ENCODE measurements around the gene ELAVL4. TPM values are rescaled to one million over a fixed set of nuclear protein-coding genes. Genes with fewer than 3 reads are reported as not detected.

ELAVL4 gene
- total RNA-seq, 1 donor from 2014 or later, result 0.12 TPM

- intact Hi-C loops (cut with DNase I), result no loop called here
- DNase-seq, result no peak
- no peak overlapping the region for H3K4me3 ChIP-seq
- peak; percentile 27 for ATAC-seq
- H3K27ac ChIP-seq, result no peak overlapping the region
- H3K9me3 ChIP-seq, result no peaks in the 10 kb centered on the region
- H3K27me3 ChIP-seq, result no peaks in the 10 kb centered on the region
- no peaks in the 10 kb centered on the region for H3K36me3 ChIP-seq
- TF ChIP-seq CTCF (IDR thresholded peaks at IDR 0.05), result no peak
- H3K4me1 ChIP-seq, result no peaks in the 10 kb centered on the region
Measured at GRCh38 chr1:50251702-50252101, 143.0 kb downstream of the ELAVL4 start.

GRCh38 chr1:50252196-50252595 lies 143.5 kb downstream of the ELAVL4 start:
- H3K4me1 ChIP-seq, result no peaks in the 10 kb centered on the region
- DNase-seq (no peak), ATAC-seq (no peak)
- intact Hi-C loops (cut with DNase I), result no loop called here
- no peak overlapping the region for H3K4me3 ChIP-seq
- no peak overlapping the region for H3K27ac ChIP-seq
- H3K9me3 ChIP-seq, result no peaks in the 10 kb centered on the region
- no peak for TF ChIP-seq CTCF (IDR thresholded peaks at IDR 0.05)
- H3K36me3 ChIP-seq, result no peaks in the 10 kb centered on the region
- H3K27me3 ChIP-seq, result no peaks in the 10 kb centered on the region

Other genes with a start within 250 kb of the ELAVL4 start
- gene AGBL4, start 85.0 kb upstream of the ELAVL4 start, total RNA-seq, result not detected